HEK293 (cell line): ENCODE measurements around the gene SLC35B1.

Source experiments
- REST ChIP-seq: fragments of 450-650 bp; formaldehyde crosslinking; IDR thresholded peaks from 2 replicates; pipeline ENCODE4 v1.5.1; 2016; ENCODE audit warnings: missing biosample characterization, missing genetic modification characterization
- ZFP3 ChIP-seq: fragments of 450-650 bp; formaldehyde crosslinking; IDR thresholded peaks from 2 replicates; pipeline ENCODE4 v1.5.1; 2016; ENCODE audit warnings: low read depth, missing biosample characterization, missing genetic modification characterization
- ZNF302 ChIP-seq: fragments of 450-650 bp; formaldehyde crosslinking; IDR thresholded peaks from 2 replicates; pipeline ENCODE4 v1.5.1; 2016; ENCODE audit warnings: missing biosample characterization, missing genetic modification characterization, low read depth
- ZNF548 ChIP-seq: fragments of 450-650 bp; formaldehyde crosslinking; IDR thresholded peaks from 2 replicates; pipeline ENCODE4 v1.5.1; 2016; ENCODE audit warnings: missing biosample characterization, missing genetic modification characterization
- ZNF571 ChIP-seq: fragments of 450-650 bp; formaldehyde crosslinking; IDR thresholded peaks from 2 replicates; pipeline ENCODE4 v1.5.0; 2017; ENCODE audit warnings: missing biosample characterization, missing genetic modification characterization

DNA sequence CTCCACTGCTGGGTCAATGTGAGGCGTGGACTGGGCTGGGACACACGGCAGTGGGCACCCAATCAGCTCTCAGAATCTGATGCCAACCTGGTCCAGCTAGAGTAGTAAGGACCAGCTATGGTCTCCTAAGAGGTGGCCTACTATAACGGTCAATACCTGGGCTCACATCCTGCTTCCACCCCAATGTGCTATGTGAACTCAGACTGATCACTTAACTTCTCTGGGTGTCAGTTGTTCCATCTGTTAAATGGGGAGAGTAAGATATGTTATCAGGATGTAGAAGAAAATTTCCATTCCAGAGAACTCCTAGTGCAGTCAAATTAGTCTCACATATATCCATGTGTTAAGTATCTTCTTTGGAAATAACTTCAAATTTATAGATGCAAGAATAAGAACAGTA lies 42.0 kb upstream of the SLC35B1 start:
- TF ChIP-seq REST (no peak), ZFP3 (tag by site-specific recombination) (no peak), ZNF571 (tag by site-specific recombination) (no peak), ZNF302 (tag by site-specific recombination) (no peak), ZNF548 (no peak)
